ENCODE data around the gene GALE. TPM values are rescaled to one million over a fixed set of nuclear protein-coding genes. Genes with fewer than 3 reads are reported as not detected.

GALE gene
- total and polyA plus RNA-seq, 2 donors (not counting 3 experiments of a cell fraction or from before 2014, with no cell fraction given), result 42.9 to 64.7 TPM

- no peak overlapping the region for H3K4me3 ChIP-seq (replicated peaks in 1 of 3; ENCODE audit: insufficient read depth in 1 of 3, low read depth in 1 of 3, low read length in 3 of 3)
- no peak for TF ChIP-seq POLR2A (IDR thresholded peaks at IDR 0.05; ENCODE audit: low read depth, low read length)
- no peak for TF ChIP-seq CTCF (IDR thresholded peaks at IDR 0.05; ENCODE audit: extremely low read depth in 1 of 2, insufficient read depth in 1 of 2, low read depth in 1 of 2, low read length in 2 of 2)
- no peak for TF ChIP-seq MAX (IDR thresholded peaks at IDR 0.05; ENCODE audit: insufficient read depth, insufficient read length)
- TF ChIP-seq POLR2AphosphoS5 (IDR thresholded peaks at IDR 0.05; ENCODE audit: insufficient read depth, low read depth, low read length), result no peak
- TF ChIP-seq GATA2 (IDR thresholded peaks at IDR 0.05; ENCODE audit: insufficient read depth, insufficient read length, low read depth, low read length), result no peak
- no peak for TF ChIP-seq FOS (IDR thresholded peaks at IDR 0.05; ENCODE audit: borderline replicate concordance, insufficient read depth, low read length)
- TF ChIP-seq MYC (IDR thresholded peaks at IDR 0.05; ENCODE audit: low read depth, low read length), result no peak
- TF ChIP-seq JUN (IDR thresholded peaks at IDR 0.05; ENCODE audit: borderline replicate concordance, insufficient read depth, insufficient read length, low read depth), result no peak
- no peak for TF ChIP-seq EZH2 (IDR thresholded peaks at IDR 0.05; ENCODE audit: borderline replicate concordance, low read depth, low read length, severe bottlenecking)
- intact Hi-C loops (cut with micrococcal nuclease), result loop anchor here (1.0 kb wide), 1 partner anchor 208 kb away; no protein-coding TSS in a partner anchor
- H3K9me3 ChIP-seq (replicated peaks; ENCODE audit: control insufficient read depth, insufficient read depth, low read length), result no peaks in the 10 kb centered on the region
- H3K4me1 ChIP-seq (ENCODE audit: control insufficient read depth, extremely low read depth, insufficient read depth, low read length), result no peaks in the 10 kb centered on the region
- H3K9ac ChIP-seq (replicated peaks; ENCODE audit: extremely low read depth, insufficient read depth, low read length), result no peak overlapping the region
- no peak overlapping the region for H3K27ac ChIP-seq (ENCODE audit: insufficient read depth, low read depth, low read length)
- H2AFZ ChIP-seq (ENCODE audit: low read depth, low read length), result no peak overlapping the region
- no peaks in the 10 kb centered on the region for H3K9me1 ChIP-seq (replicated peaks; ENCODE audit: control insufficient read depth, extremely low read depth, insufficient read depth, low read length)
- no TSS peak for BruUV-seq (replicated peaks)
- H3K36me3 ChIP-seq (ENCODE audit: control insufficient read depth in 2 of 2, extremely low read depth in 1 of 2, insufficient read depth in 2 of 2, low read length in 2 of 2), result peaks cover 51 to 56% of the 10 kb centered on the region in 2 experiments
- H3K27me3 ChIP-seq (ENCODE audit: control insufficient read depth in 2 of 2, insufficient read depth in 2 of 2, low read length in 2 of 2), result no peaks in the 10 kb centered on the region
- no peak for DNase-seq (ENCODE audit: low read depth, low spot score)
- POLR2A ChIA-PET, result no interaction called here
- CTCF ChIA-PET, result interaction anchor here (1.2 kb wide), 1 partner anchor 208 kb away, joined by 3 read pairs; no protein-coding TSS in a partner anchor
- H4K20me1 ChIP-seq (replicated peaks; ENCODE audit: control insufficient read depth, extremely low read depth, insufficient read depth, low read length), result peaks cover 15% of the 10 kb centered on the region
- peaks cover 42% of the 10 kb centered on the region for H3K79me2 ChIP-seq (ENCODE audit: control insufficient read depth, insufficient read depth, low read length)
- no peak overlapping the region for H3K4me2 ChIP-seq (ENCODE audit: insufficient read depth, low read length)
- no peak for FAIRE-seq
- dilution Hi-C loops (cut with MboI; ENCODE audit: extremely low pct_ligation_motif_present, low sequenced_read_pairs), result no loop called here
Observed at GRCh38 chr1:23751815-23752200, 48.7 kb downstream of the GALE start.

All from endothelial cell of umbilical vein (primary cell).